Liver (tissue), 9 donors: ENCODE results near the gene MRPL46. TPM values are rescaled to one million over a fixed set of nuclear protein-coding genes. Genes with fewer than 3 reads are reported as not detected.

Experiments
- DNase-seq: peaks from one replicate; pipeline ENCODE4 v3.0.0-alpha.2; 2017; ENCODE audit warnings: low spot score
- H3K27ac ChIP-seq, 2 donors: one replicate each; pipeline ENCODE4 v1.7.0; 2013; ENCODE audit warnings: inconsistent platforms in 2 of 2, low read length in 2 of 2, control low read depth in 1 of 2, low read depth in 1 of 2, mild to moderate bottlenecking in 1 of 2
- H3K27me3 ChIP-seq, 4 donors: one replicate each; pipeline versions ENCODE4 v1.6.1 to v1.7.0; 2013; ENCODE audit warnings: low read length in 3 of 4, inconsistent platforms in 1 of 4, mild to moderate bottlenecking in 1 of 4, moderate library complexity in 1 of 4; ENCODE audit not compliant: control insufficient read depth in 4 of 4, insufficient read depth in 4 of 4
- H3K36me3 ChIP-seq, 4 donors: one replicate each; pipeline versions ENCODE4 v1.6.1 to v1.7.0; 2013; ENCODE audit warnings: low read length in 3 of 4, mild to moderate bottlenecking in 3 of 4, low read depth in 1 of 4, moderate library complexity in 1 of 4; ENCODE audit not compliant: control insufficient read depth in 4 of 4, insufficient read depth in 3 of 4
- H3K4me1 ChIP-seq, 4 donors: one replicate each; pipeline versions ENCODE4 v1.6.1 to v1.7.0; 2013; ENCODE audit warnings: low read length in 3 of 4, mild to moderate bottlenecking in 3 of 4, moderate library complexity in 1 of 4; ENCODE audit not compliant: control insufficient read depth in 4 of 4, insufficient read depth in 4 of 4
- H3K4me3 ChIP-seq, 3 donors: one replicate each; pipeline versions ENCODE4 v1.6.1 to v1.7.0; 2013; ENCODE audit warnings: low read length in 3 of 3, control low read depth in 1 of 3, low read depth in 1 of 3, mild to moderate bottlenecking in 1 of 3
- H3K9ac ChIP-seq, 2 donors: one replicate each; pipeline ENCODE4 v1.7.0; 2013; ENCODE audit warnings: low read length in 2 of 2, mild to moderate bottlenecking in 2 of 2, moderate library complexity in 2 of 2, control low read depth in 1 of 2, low read depth in 1 of 2
- H3K9me3 ChIP-seq, 4 donors: one replicate each; pipeline versions ENCODE4 v1.6.1 to v1.7.0; 2013; ENCODE audit warnings: low read length in 3 of 4; ENCODE audit not compliant: control insufficient read depth in 4 of 4
- ATF3 ChIP-seq: IDR thresholded peaks from 2 replicates; pipeline ENCODE4 v1.6.1; 2016; ENCODE audit warnings: antibody characterized with exemption
- CTCF ChIP-seq: fragments of 150-350 bp; IDR thresholded peaks from 2 replicates; pipeline ENCODE4 v1.5.1; 2017; ENCODE audit warnings: improper control_type of control experiment, low read depth, low read length; ENCODE audit not compliant: missing input control
- EGR1 ChIP-seq, 2 donors: IDR thresholded peaks; 2 replicates each; pipeline ENCODE4 v1.6.1; 2016 to 2018; ENCODE audit warnings: antibody characterized with exemption in 2 of 2, low read depth in 2 of 2
- FOXA1 ChIP-seq: IDR thresholded peaks from 2 replicates; pipeline ENCODE4 v1.6.1; 2016; ENCODE audit warnings: antibody characterized with exemption
- FOXA2 ChIP-seq: IDR thresholded peaks from 2 replicates; pipeline ENCODE4 v1.6.1; 2016; ENCODE audit warnings: antibody characterized with exemption
- GABPA ChIP-seq, 2 donors: IDR thresholded peaks in 1 of 2; conservative IDR thresholded peaks in 1 of 2; 2 replicates each; pipeline ENCODE4 v1.6.1; 2016; ENCODE audit warnings: antibody characterized with exemption in 2 of 2, mild to moderate bottlenecking in 1 of 2, moderate library complexity in 1 of 2
- HNF4A ChIP-seq, 2 donors: conservative IDR thresholded peaks; 2 replicates each; pipeline ENCODE4 v1.6.1; 2016; ENCODE audit warnings: antibody characterized with exemption in 2 of 2, mild to moderate bottlenecking in 2 of 2
- HNF4G ChIP-seq: IDR thresholded peaks from 2 replicates; pipeline ENCODE4 v1.6.1; 2016; ENCODE audit warnings: antibody characterized with exemption
- JUND ChIP-seq, 2 donors: IDR thresholded peaks; 2 replicates each; pipeline ENCODE4 v1.6.1; 2016; ENCODE audit warnings: antibody characterized with exemption in 2 of 2
- MAX ChIP-seq: IDR thresholded peaks from 2 replicates; pipeline ENCODE4 v1.6.1; 2016; ENCODE audit warnings: antibody characterized with exemption
- NR2F2 ChIP-seq: IDR thresholded peaks from 2 replicates; pipeline ENCODE4 v1.6.1; 2016; ENCODE audit warnings: antibody characterized with exemption
- RAD21 ChIP-seq, 2 donors: IDR thresholded peaks; 2 replicates each; pipeline ENCODE4 v1.6.1; 2016; ENCODE audit warnings: antibody characterized with exemption in 2 of 2, mild to moderate bottlenecking in 2 of 2
- REST ChIP-seq: IDR thresholded peaks from 2 replicates; pipeline ENCODE4 v1.6.1; 2016; ENCODE audit warnings: antibody characterized with exemption, mild to moderate bottlenecking
- RXRA ChIP-seq, 2 donors: IDR thresholded peaks; 2 replicates each; pipeline ENCODE4 v1.6.1; 2017 to 2018; ENCODE audit warnings: antibody characterized with exemption in 2 of 2, mild to moderate bottlenecking in 1 of 2
- SP1 ChIP-seq: IDR thresholded peaks from 2 replicates; pipeline ENCODE4 v1.6.1; 2018; ENCODE audit warnings: antibody characterized with exemption, mild to moderate bottlenecking
- TAF1 ChIP-seq: conservative IDR thresholded peaks from 2 replicates; pipeline ENCODE4 v1.6.1; 2016; ENCODE audit warnings: antibody characterized with exemption, mild to moderate bottlenecking
- YY1 ChIP-seq: IDR thresholded peaks from 2 replicates; pipeline ENCODE4 v1.6.1; 2016; ENCODE audit warnings: antibody characterized with exemption, mild to moderate bottlenecking
- ZBTB33 ChIP-seq: IDR thresholded peaks from 2 replicates; pipeline ENCODE4 v1.6.1; 2016; ENCODE audit warnings: antibody characterized with exemption
- WGBS: extraction: QIAGEN DNeasy Blood & Tissue Kit; methylation state at CpG from one replicate; pipeline ENCODE4 v1.1.7; 2013; 5-methylcytosine and 5-hydroxymethylcytosine counted together
- polyA plus RNA-seq, 2 donors: library from polyadenylated mRNA; stranded (reverse) in 1 of 2; unstranded in 1 of 2; fragments of 200-250 nt in 1 of 2; fragments of >200 nt in 1 of 2; fragmentation: Nextera tagmentation in 1 of 2; extraction: Ambion mirVana in 1 of 2; gene quantifications; one replicate each; pipeline versions ENCODE4 v1.2.1 to v1.2.3, GENCODE V29; 2013 to 2015
- total RNA-seq, 2 donors: library from RNA; depleted of rRNA; stranded (reverse); fragments of >200 nt; gene quantifications; one replicate each; pipeline ENCODE4 v1.2.3, GENCODE V29; 2014
- donor health status: healthy.
- donor health status: healthy.
- donor health status: healthy.
- donor health status: healthy.
- donor health status: healthy.

Gene MRPL46
- total and polyA plus RNA-seq, 4 donors, result 16.1 to 63.5 (median 39.2) TPM

GRCh38 chr15:88491158-88491557 lies 24.0 kb upstream of the MRPL46 start:
- Histone ChIP-seq H3K27ac (no peak overlapping the region), H3K9ac (no peak overlapping the region), H3K27me3 (no peaks in the 10 kb centered on the region), H3K4me1 (no peaks in the 10 kb centered on the region), H3K4me3 (no peak overlapping the region), H3K36me3 (no peaks in the 10 kb centered on the region), H3K9me3 (no peaks in the 10 kb centered on the region)
- TF ChIP-seq FOXA1 (no peak), MAX (no peak), TAF1 (no peak), HNF4A (conservative IDR thresholded peaks at IDR 0.05) (no peak), EGR1 (IDR thresholded peaks at IDR 0.05; ENCODE audit: low read depth in 2 of 2) (no peak), GABPA (IDR thresholded peaks at IDR 0.05 in 1 of 2, conservative IDR thresholded peaks at IDR 0.05 in 1 of 2) (no peak), RAD21 (IDR thresholded peaks at IDR 0.05) (no peak), YY1 (no peak), JUND (IDR thresholded peaks at IDR 0.05) (no peak), CTCF (no peak), NR2F2 (no peak), SP1 (no peak), ZBTB33 (no peak), HNF4G (no peak), ATF3 (no peak), RXRA (IDR thresholded peaks at IDR 0.05) (no peak), REST (no peak), FOXA2 (no peak)
- WGBS, result 77% methylated on average over 10 of the region's 10 CpGs
- DNase-seq, result no peak

GRCh38 chr15:88490036-88490435 lies 22.8 kb upstream of the MRPL46 start:
- Histone ChIP-seq H3K4me3 (no peak overlapping the region), H3K36me3 (no peaks in the 10 kb centered on the region), H3K27ac (no peak overlapping the region), H3K9ac (no peak overlapping the region), H3K4me1 (no peaks in the 10 kb centered on the region), H3K27me3 (no peaks in the 10 kb centered on the region), H3K9me3 (no peaks in the 10 kb centered on the region)
- 90% methylated on average over 3 of the region's 3 CpGs for WGBS
- no peak for DNase-seq
- TF ChIP-seq MAX (no peak), RAD21 (IDR thresholded peaks at IDR 0.05) (no peak), FOXA1 (no peak), GABPA (IDR thresholded peaks at IDR 0.05 in 1 of 2, conservative IDR thresholded peaks at IDR 0.05 in 1 of 2) (no peak), CTCF (no peak)
